NCI-H1417 (cell line): ENCODE measurements around the gene GRK4.
"Not testable (repeated sequence)": the region's sequence is repeated elsewhere in the genome, so short reads cannot be mapped to it uniquely, and the experiment has no call there.

Experiments
- DNase-seq, 3 experiments: peaks; one replicate each; lab custom pipeline; 2025; lab: John Stamatoyannopoulos, UW

Gene GRK4

DNA sequence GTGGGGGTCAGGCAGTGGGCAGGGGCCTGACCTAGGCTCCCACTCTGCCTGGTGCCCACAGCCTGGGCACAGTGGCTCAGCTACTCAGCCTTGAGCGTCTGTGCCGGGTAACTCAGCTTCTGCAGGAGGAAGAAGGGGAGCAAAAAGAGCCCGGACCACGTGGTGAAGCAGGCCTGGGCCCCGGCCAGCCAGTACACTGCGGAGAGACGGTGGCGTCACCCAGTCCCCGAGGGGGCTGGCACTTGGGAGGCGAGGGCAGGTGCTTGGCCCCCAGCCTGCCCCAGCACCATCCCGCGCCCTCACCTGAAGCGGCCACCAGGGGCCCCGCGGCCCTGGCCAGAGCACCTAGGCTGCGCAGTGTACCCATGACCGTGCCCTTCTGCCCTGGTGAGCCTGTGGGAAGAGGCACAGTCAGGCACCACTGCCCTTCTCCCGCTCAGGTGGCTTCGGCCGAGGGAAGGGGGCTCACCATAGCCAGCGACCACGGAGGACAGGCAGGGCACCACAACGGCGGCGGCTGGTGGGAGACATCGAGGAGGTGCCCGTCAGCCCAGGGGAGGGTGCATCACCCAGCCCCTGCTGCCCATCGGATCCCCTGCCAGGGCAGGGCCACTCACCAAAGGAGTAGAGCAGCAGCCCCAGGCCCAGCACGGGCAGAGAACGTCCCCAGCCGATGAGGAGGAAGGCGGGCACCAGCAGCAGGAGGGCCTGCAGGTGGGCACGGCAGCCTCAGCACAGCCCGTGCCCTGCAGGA, 32.4 kb upstream of the GRK4 start:
- DNase-seq: no peak

DNA sequence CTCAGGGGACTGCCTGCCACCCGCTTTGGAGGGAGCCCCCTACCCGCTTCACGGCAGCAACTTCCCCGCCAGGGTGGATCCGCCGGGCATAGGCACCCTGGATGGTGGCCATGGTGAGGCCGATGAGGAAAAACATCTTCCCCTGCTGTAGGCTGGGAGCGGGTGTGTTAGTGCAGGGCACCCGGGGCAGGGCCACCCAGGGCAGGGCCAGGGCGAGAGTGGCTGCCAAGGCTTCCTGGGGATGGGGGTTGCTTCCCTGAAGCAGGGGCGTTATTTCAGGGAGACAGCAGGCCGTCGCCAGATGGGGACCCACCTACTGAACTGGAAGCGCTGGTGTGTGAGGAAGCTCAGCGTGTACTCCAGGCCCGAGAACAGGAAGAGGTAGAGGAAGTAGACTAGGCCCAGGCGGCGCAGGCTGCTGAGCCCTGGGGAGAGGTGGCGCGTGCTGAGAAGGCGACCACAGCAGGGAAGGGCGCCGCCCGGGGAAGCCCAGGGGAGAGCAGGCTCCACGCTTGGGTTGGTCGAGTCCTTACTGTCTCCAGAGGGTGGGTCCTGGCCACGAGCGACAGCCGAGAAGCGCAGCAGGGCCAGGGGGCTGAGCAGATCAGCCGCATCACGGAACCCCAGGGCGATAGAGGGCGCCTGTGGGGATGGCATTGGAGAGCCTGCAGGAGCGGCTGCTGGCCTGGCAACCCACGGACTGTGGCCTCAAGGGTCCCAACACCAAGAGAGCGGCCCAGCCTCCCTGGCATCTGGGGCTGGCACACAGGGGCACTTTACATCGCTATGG, 31.7 kb upstream of the GRK4 start:
- no peak for DNase-seq

DNA sequence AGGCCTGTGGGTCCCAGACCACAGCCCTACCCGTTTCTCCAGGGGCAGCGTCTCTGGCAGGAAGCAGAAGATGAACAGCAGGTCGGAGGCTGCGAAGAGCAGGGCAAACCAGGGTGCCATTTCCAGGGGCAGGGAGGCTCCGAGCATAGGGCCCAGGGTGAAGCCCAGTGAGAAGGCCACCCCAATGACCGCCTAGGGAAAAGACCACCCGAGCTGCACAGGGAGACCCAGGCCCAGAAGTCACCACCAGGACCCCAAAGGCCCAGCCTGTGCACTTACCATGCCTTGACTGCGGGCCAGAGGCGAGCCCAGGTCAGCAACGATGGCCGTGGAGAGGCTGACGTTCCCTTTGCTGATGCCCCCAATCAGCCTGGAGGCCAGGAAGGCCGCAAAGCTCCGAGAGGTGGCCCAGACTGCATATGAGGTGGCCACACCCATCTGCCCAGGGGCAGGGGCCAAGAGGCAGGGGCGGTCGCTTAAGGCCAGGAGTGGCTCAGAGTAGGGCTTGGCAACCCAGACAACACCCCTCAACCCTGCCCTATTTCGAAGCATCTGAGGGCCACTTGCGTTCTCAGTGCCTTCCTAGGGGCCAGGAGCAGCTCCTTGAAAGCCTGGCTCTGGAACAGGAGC, 30.9 kb upstream of the GRK4 start:
- DNase-seq: no peak

- no peak for DNase-seq
These were observed 30.3 kb upstream of the GRK4 start for GRCh38 chr4:2932951-2933565.

DNA sequence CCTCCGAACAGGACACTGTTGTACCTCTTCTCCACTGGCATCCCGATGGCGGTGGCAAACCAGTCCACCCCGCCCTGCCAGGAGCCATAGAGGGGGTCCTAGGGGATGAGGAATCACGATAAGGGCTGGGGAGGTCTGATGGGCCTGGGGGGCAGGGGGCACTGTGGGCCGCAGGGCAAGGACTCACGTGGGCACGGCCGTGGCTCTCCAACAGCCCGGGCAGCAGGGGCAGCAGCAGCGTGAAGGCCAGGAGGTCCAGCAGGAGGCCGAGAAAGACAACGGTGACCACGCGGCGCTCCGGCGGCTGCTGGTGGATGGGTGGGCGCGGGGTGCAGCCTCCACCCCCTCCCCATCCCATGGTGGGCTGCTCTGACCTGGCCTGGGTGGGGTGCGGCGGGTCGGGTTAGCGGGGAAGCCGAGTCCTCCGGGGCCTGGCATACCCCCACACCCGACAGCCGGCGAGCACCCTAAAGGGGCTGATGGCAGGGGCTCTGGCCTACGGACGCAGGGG, 29.8 kb upstream of the GRK4 start:
- no peak for DNase-seq

DNA sequence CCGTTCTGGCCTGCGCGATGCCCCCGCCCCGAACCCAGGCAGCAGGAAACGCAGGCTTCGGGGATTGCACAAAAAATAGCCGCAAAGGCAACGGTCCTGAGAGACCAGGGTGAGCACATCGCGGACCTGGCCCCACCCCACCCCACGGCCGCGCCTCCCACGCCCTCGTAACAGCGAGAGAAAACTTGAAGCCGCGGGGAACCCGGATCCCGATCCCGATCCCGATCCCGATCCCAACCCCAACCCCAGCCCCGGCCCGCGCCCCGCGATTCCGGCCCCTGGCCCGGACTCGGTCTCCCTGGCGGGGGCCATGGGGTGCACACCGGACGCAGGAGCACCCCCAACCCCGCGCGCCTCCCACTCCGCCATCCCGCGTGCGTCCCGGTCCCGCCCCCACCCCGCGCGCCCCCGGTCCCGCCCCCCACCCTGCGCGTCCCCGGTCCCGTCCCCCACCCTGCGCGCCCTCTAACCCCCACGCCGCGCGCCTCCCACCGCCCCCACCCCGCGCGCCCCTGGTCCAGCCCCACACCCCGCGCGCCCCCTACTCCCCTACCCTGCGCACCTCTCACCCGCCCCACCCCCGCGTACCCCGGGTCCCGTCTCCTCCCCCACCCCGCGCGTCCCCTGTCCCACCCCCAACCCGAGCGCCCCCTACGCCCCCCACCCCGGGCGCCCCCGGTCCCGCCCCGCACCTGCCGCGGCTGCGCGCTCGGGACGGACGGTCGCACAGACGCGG, 29.1 kb upstream of the GRK4 start:
- peak in 2 of 3 experiments; percentile 6 to 32 for DNase-seq

DNA sequence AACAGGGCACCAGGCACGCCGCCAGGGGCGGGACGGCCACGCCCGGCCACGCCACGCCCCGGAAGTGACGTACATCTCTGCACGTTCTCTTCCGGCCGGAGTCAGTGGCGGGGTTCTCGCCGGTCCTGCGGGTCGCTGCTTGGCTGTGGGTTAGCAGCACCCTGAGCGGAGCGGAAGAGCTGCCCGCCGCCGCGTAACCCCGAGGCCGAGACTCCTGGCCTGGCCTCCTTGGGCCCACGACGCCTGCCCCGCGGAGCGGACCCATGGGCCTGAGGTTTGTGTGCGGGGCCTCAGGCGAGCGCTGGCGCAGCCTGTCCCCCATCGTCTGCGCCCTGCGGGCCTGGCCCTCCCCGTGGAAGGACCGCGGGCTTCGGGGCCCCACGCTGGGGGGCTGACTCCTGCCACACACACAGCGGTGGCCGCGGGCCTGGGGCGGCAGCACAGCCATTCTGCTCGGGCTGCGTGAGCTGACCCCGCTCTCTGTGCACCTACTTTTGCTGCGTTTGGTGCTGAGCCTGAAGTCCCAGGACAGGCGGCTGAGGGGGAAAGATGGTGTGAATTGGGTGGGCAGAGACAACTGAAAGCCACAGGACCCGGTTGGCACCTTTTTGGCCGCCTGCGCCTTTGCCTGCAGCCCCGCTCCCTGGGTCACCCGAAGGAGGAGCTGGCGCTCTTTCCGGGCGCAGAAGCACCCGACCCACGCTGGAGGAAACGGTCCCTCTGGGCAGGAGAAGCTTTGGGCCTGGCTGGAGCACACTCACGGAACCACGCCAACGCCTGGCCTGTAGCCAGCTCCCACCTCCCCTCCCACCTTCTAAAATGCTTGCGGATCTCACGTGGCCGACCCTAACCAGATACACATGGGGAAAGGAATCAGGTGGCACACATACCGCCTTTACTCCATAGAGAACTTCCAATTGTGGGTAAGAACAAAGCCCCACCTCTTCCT, 28.3 kb upstream of the GRK4 start:
- peak; percentile 81 to 96 (median 90) for DNase-seq

DNA sequence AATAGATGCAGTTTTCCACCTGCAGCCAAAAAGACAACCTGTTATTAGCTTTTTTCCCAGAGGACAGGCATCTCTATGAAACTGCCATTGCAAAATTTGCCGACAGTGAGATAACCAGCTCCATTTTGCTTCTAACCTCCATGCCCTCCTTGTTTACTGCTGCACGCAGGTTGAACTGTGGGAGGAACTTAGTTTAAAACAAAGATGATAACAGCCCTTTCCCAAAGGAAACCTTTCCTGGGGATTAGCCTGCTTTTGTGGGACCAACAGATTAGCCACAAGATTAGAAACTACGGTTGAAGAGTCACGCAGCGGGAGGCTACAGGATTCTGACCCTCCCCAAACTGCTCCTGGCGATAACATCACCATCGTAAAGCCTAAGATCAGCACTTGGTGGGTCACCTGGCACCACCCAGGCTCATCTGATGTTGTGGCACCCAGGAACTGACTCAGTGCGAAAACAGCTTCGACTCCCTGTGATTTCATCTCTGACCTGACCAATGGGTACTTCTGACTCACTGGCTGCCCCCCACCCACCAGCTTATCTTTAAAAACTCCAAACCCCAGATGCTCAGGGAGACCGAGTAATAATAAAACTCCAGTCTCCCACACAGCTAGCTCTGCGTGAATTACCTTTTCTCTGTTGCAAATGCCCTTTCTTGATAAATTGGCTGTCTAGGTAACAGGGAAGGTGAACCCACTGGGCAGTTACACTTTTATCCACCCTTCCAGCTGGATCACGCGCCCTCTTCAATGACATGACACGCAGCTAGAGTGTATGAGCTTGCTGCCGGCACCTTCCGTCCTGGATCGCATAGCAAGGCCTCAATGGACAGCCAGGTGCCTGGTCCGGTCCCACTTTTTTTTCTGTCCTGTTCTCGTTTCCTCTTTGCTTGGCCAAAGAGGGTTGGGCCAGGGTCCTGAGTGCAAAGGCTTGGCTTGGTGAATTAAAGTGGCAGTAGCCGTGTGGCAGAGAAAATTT, 27.3 kb upstream of the GRK4 start:
- DNase-seq: no peak

GRCh38 chr4:2936773-2937145, 26.6 kb upstream of the GRK4 start:
- DNase-seq: no peak

DNA sequence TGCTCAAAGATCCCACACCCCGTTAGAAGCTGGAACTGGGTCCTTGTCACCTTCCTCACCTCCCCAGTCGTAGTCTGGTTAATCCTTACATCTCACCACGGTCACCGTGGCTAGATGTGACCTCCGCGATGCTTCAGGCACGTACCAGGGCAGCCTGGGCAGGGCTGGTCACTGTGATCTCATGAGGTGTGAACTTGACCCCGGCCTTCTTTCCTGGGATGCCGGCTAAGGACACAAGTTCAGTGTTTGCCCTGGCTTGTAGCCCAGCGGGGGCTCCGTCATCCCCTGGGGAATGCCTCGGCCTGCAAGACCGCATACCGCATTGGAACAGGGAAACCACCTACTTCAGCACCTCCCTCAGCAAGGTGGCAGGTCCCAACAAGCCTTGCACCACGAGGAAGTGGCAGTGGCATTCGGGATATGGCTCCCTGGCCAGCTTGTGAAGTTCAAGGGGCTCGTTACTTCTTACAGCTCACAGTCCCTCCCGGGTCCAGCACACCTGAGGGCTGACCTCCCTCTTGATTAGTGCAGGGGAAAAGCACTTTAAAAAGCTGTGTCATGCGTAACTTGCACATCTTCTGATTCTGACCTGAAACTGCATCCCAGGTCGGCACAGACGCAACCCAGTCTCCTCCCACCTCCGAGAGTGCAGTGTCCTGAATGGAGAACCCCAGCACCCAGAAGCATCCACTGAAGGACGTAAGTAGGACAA, 26.1 kb upstream of the GRK4 start:
- DNase-seq: no peak

GRCh38 chr4:2937986-2938385, 25.4 kb upstream of the GRK4 start:
- no peak for DNase-seq

DNA sequence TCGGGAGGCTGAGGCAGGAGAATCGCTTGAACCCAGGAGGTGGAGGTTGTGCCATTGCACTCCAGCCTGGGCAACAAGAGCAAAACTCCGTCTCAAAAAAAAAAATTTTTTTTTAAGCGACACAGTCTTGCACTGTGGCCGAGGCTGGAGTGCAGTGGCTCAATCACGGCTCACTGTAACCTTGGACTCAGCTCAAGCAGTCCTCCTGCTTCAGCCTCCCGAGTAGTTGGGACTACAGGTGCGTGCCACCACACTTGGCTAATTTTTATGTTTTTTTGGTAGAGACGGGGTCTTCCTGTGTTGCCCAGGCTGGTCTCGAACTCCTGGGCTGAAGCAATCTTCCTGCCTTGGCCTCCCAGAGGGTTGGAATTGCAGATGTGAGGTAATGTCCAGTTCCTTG, 25.0 kb upstream of the GRK4 start:
- DNase-seq: not testable (repeated sequence)

- DNase-seq: no peak
These were observed 24.5 kb upstream of the GRK4 start for GRCh38 chr4:2938906-2939305.

DNA sequence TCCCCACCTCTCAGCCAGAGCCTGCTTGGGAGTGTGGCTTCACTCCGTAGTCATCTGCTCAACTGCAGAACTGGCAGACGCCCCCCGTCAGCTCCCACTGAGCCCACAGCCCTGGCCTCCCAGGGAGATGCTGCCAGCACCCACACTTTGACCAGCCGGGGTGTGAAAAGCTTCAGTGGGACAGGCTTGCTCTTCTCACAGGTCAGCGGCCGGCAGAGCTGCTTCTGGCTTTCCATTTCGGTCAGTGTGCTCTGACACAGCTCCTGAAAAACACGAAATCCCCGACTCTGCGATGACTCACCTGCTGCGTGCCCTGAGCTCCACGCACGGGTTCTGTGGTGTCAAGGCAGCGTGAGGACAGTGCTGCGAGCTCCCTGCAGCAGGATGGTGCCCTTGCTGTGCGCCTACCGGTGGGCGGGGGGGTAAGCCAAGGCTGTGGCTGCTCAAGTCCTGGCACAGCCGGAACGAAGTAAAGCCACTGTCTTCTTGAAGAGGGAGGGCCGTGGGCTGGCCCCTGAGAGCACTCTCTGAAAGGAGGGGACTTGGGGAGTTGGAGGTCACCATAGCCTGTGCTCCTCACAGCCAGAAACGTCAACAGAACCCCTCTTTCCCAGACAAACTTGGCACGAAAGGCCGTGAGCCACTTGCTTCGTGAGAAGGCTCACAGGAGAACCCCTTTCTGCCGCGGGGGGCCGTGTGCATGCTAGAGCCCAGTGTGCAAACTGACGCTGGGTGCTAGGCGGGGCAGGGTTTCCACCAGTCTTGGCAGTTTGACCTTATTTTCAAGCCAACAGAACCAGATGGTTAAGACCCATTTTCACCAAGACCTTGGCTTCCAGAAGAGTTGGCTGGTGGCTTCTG, 23.8 kb upstream of the GRK4 start:
- DNase-seq: no peak

- no peak for DNase-seq
These were observed 22.9 kb upstream of the GRK4 start for GRCh38 chr4:2940267-2941137.

DNA sequence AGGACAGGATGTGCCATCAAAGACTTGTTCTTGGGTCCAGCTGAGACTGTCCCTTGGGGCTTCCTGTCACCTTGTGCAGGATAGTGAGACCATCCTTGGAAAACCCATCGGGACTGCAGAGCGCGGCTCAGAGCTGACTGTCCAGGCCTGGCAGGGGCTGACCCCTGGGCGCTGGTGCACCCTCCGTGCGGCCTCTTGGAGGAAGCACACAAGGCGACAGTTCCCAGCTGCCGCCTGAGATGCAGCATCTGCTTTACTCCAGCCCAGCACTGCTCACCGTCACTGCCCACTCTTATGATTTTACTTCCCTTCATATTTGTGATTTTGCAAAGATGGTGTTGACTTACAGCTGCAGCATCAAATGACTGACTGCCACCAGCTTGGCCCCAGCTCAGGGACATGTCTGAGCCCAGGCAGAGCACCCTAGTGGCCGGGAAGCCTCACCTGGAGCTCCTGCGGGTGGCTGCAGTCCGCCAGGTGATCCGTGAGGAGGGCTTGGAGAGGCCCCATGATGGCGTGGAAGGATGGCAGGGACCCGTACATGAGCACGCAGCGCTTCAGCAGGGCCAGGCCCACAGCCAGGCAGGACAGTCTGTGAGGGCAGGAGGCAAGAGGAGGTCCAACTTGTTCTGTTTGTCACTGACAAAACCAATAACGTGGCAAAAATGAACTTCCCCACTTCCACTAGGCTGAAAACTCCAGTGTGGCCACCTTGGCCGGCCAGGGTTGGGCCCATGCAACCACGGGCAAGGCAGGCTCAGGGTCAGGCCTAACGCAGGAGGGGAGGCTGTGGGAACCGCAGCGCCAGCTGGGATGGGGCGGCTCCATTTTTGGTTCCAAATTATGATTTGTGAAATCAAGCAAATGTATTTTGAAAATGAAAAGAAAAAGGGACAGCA, 22.0 kb upstream of the GRK4 start:
- DNase-seq: no peak
